ENCODE measurements around the gene ANKRD28. TPM values are rescaled to one million over a fixed set of nuclear protein-coding genes. Genes with fewer than 3 reads are reported as not detected.

Gene ANKRD28
- total and polyA plus RNA-seq, 9 of the 15 experiments (the other 6 are each of a cell fraction or from before 2014, with no cell fraction given) = 11.7 to 66.0 (median 36.7) TPM

DNA sequence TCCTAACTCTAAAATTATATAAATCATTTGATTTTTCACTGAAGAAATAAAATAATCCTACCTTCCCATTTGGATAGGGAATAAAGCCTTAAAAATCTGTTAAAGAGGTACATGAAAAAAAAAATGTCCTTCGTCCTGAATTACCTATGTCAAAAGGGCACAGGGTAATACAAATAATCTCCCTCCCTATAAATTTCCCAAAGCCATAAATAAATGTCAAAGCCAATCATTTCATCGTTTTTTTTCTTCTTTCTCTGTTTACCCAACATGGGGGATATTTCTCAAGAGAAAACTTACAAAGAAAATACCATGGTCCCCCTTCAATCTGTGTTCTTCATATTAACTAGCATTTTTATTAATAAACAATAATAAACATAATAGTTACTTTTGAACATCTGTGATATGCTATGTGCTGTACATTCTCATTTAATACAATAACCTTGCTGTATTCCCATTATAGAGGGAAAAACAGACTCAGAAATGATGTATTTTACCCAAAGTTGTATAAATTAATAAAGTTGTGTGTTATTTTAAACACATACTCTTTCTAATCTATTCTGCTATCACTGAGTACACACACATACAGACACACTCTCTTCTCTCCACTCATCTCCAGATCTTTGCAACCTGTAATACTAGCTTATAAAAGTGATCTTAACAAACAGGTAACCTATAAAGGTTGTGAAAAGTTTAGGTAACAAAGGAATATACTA is 910 bp upstream of the ANKRD28 start (continued):
- TF ChIP-seq, protein P1, sequence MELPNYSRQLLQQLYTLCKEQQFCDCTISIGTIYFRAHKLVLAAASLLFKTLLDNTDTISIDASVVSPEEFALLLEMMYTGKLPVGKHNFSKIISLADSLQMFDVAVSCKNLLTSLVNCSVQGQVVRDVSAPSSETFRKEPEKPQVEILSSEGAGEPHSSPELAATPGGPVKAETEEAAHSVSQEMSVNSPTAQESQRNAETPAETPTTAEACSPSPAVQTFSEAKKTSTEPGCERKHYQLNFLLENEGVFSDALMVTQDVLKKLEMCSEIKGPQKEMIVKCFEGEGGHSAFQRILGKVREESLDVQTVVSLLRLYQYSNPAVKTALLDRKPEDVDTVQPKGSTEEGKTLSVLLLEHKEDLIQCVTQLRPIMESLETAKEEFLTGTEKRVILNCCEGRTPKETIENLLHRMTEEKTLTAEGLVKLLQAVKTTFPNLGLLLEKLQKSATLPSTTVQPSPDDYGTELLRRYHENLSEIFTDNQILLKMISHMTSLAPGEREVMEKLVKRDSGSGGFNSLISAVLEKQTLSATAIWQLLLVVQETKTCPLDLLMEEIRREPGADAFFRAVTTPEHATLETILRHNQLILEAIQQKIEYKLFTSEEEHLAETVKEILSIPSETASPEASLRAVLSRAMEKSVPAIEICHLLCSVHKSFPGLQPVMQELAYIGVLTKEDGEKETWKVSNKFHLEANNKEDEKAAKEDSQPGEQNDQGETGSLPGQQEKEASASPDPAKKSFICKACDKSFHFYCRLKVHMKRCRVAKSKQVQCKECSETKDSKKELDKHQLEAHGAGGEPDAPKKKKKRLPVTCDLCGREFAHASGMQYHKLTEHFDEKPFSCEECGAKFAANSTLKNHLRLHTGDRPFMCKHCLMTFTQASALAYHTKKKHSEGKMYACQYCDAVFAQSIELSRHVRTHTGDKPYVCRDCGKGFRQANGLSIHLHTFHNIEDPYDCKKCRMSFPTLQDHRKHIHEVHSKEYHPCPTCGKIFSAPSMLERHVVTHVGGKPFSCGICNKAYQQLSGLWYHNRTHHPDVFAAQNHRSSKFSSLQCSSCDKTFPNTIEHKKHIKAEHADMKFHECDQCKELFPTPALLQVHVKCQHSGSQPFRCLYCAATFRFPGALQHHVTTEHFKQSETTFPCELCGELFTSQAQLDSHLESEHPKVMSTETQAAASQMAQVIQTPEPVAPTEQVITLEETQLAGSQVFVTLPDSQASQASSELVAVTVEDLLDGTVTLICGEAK (IDR thresholded peaks at IDR 0.05) = peak; percentile 65
- TF ChIP-seq, protein P1 (CRISPR knock-in tag; IDR thresholded peaks at IDR 0.05) = no peak
- TF ChIP-seq, protein P2, sequence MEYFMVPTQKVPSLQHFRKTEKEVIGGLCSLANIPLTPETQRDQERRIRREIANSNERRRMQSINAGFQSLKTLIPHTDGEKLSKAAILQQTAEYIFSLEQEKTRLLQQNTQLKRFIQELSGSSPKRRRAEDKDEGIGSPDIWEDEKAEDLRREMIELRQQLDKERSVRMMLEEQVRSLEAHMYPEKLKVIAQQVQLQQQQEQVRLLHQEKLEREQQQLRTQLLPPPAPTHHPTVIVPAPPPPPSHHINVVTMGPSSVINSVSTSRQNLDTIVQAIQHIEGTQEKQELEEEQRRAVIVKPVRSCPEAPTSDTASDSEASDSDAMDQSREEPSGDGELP (CRISPR knock-in tag; IDR thresholded peaks at IDR 0.05; ENCODE audit: borderline replicate concordance) = no peak
- TF ChIP-seq FOXA3 (CRISPR knock-in tag; conservative IDR thresholded peaks at IDR 0.05 in 1 of 2, IDR thresholded peaks at IDR 0.05 in 1 of 2) (peak in 1 of 2 experiments; percentile 25; a peak in 1 of 4 replicates), NCOA4 (IDR thresholded peaks at IDR 0.05; ENCODE audit: partially characterized antibody) (no peak)

Data from K562 (cell line).